Measurements from ENCODE around the gene MEFV.

DNA sequence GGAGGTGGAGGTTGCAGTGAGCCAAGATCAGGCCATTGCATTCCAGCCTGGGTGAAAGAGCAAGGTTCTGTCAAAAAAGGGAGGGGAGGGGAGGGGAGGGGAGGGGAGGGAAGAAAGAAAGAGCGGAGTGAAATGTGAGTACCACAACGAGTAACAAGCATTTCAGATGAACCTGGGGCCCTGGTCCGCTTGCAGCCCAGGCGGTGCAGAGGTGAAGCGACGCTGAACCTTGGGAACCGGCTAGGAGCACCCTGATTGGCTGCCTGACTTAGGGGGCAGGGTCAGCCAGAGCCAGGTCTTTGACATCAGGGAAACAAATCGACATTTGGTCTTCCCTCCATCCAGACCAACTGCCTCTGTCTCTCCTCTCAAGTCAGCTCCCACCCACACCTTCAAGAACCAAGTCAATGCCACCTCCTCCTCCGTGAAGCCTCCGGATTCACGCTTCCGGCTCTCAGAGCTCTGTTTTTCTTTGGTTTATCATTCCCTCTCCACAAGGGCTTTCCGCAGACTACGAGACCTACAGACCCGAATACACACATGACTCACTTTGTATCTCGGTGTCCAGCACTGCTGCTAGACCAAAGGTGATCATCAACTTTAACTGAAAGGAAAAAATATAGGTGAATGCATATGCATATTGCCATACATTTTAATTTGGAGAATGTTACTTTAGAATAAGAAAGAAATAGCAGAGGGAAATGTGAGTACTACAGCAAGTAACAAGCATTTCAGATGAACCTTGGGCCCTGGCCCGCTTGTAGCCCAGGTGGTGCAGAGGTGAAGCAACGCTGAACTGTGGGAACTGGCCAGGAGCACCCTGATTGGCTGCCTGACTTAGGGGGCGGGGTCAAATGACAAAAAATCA, 49.1 kb downstream of the MEFV start:
- TF ChIP-seq, protein P1, sequence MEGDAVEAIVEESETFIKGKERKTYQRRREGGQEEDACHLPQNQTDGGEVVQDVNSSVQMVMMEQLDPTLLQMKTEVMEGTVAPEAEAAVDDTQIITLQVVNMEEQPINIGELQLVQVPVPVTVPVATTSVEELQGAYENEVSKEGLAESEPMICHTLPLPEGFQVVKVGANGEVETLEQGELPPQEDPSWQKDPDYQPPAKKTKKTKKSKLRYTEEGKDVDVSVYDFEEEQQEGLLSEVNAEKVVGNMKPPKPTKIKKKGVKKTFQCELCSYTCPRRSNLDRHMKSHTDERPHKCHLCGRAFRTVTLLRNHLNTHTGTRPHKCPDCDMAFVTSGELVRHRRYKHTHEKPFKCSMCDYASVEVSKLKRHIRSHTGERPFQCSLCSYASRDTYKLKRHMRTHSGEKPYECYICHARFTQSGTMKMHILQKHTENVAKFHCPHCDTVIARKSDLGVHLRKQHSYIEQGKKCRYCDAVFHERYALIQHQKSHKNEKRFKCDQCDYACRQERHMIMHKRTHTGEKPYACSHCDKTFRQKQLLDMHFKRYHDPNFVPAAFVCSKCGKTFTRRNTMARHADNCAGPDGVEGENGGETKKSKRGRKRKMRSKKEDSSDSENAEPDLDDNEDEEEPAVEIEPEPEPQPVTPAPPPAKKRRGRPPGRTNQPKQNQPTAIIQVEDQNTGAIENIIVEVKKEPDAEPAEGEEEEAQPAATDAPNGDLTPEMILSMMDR (conservative IDR thresholded peaks at IDR 0.05; ENCODE audit: low read length) = no peak
- no peak for TF ChIP-seq EZH2phosphoT487 (IDR thresholded peaks at IDR 0.05; ENCODE audit: borderline replicate concordance, low read depth, low read length)
